Measurements from ENCODE around the gene FABP3.

Gene FABP3

GRCh38 chr1:31371121-31371959, 1.5 kb downstream of the FABP3 start:
- no peak for DNase-seq

DNA sequence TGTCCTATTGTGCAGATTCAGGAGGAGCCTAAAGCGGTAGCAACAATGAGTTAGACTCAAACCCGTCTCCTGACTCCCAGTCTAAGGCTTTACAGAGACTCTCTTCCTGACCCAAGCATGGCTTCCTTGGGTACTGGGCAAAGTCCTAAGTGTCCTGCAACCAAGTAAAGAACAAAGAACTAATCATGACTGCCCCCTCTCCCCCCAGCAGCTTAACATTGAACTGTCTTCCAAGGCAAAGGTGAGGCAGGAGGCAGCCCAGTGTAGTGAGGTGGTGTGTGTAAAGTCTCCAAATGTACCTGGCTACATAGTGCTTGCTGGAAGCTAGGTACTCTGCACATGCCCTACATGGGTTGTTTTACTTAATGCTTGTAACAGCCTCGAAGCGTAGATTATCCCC, 2.3 kb downstream of the FABP3 start:
- DNase-seq: no peak

DNA sequence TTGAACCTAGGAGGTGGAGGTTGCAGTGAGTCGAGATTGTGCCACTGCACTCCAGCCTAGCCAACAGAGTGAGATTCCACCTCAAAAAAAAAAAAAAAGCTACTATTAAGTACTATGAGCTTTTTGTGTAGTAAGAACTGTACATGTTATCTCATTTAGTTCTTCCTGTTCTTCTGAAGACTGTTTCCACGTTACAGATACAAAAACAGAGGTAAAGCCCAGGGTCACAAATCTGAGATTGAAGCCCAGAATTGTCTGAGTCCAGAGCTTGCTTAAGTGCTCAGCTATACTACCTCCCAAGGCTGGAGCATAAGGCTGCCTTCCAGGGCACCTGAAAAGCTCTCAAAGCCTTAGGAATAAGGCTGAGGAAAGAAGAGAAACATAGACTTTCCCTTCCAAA, 2.9 kb downstream of the FABP3 start:
- DNase-seq: no peak

DNA sequence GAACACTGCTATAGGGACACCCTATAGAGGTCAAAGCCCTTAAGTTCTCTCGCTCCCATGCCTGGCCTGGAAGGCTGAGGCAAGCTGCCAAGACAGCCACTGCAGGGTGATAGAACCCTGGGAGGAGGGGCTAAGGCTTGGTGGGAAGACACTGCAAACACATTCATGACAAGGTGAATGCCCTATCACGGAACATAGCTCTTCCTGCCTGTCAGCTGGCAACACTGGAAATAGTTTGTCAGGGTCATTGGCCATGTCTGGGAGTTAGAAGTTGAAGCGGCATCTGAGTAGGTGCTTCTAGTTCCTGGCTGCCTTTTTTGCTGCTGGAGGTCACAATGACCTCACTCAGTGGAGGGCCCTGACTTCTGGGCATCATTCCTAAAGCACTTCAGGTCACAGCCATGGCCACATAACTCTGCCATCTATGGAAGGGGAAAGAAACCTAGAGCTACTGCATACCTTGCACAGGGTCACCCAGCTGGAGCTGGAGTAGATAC, 4.2 kb downstream of the FABP3 start:
- no peak for DNase-seq

- DNase-seq: no peak
Measured at GRCh38 chr1:31366796-31367195, 6.1 kb downstream of the FABP3 start.

DNA sequence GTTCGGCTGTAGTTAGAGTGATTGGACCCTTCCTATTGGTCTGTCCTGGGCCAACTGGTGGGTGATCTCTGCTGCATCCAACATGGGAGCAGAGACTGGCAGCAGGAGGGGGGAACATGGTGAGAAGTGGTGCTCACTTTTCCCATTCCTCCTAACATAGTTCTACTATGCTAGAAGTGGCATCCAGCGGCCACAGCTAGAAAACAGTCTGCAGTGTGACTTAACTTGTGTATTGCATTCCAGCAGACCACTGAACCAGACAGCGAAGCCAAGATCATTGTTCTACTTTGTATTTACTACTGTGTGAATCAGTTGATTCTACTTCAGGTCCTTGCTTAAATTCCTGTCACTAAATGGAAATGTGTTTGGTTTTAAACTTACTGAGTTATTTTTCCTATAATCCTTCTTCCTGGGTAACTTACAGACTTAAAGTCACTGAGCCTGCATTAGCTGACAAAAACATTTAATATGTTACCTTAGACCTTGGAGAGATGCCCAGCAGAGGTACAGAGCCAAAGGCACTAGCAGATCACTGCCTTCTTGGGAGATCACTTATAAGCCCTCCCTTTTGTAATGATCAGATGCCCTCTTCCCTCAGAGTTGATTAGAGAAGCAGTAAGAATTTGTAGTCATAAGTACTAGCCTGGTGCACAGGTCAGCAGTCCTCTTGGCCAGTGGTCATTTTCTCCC, 8.2 kb downstream of the FABP3 start:
- no peak for DNase-seq

DNA sequence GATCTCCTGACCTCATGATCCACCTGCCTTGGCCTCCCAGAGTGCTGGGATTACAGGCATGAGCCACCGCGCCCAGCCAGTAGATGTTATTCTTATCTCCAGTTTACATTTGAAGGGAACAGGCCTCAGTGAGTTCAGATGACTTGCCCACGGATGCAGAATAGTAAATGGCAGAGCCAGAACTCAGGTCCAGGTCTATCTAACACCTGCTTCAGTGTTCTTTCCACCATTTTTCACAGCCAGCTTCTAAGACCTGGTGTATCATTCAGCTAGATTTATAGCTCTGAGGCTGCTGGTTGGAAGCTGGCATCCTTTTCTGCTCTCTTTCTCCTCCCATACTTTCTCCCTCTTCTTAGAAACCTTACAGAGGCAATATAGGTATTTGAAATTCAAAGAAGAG, 10.8 kb downstream of the FABP3 start:
- no peak for DNase-seq

DNA sequence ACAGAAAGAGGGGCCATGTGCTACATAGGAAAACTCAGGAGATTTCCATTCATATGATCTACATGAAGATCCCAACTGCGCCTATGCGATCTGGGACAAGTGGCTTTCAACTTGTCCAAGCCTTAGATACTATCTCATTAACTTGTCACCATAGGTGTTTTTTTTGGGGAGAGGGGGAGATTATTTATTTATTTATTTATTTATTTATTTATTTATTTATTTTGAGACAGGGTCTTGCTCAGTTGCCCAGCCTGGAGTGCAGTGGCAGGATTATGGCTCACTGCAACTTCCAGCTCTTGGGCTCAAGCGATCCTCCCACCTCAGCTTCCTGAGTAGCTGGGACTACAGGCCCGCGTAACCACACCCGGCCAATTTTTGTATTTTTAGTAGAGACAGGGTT, 11.3 kb downstream of the FABP3 start:
- DNase-seq: no peak

DNA sequence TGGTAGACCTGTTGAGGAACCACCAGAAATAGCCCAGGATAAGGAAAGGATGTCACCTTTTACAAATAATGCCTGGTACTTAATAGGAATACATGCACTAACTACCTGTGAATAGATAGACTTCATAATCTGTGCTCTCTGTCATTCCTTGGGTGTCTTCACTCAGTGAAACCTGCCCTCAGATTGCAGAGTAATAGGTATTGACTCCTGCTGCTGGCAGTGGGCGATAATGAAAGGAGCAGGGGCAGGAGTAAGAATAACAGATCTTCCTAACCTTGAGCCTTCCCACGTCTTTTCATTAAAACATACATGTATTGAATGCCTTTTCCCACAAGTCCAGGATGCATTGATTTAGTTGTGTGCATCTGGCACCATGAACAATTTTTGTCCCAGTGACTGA, 16.4 kb downstream of the FABP3 start:
- DNase-seq: no peak

- DNase-seq: no peak
Measured at GRCh38 chr1:31354283-31354682, 18.6 kb downstream of the FABP3 start.

GRCh38 chr1:31348449-31348848, 24.4 kb downstream of the FABP3 start:
- DNase-seq: no peak

GRCh38 chr1:31346785-31347184, 26.1 kb downstream of the FABP3 start:
- DNase-seq: no peak

GRCh38 chr1:31345635-31346034, 27.2 kb downstream of the FABP3 start:
- DNase-seq: no peak

- no peak for DNase-seq
Measured at GRCh38 chr1:31344503-31344902, 28.4 kb downstream of the FABP3 start.

DNA sequence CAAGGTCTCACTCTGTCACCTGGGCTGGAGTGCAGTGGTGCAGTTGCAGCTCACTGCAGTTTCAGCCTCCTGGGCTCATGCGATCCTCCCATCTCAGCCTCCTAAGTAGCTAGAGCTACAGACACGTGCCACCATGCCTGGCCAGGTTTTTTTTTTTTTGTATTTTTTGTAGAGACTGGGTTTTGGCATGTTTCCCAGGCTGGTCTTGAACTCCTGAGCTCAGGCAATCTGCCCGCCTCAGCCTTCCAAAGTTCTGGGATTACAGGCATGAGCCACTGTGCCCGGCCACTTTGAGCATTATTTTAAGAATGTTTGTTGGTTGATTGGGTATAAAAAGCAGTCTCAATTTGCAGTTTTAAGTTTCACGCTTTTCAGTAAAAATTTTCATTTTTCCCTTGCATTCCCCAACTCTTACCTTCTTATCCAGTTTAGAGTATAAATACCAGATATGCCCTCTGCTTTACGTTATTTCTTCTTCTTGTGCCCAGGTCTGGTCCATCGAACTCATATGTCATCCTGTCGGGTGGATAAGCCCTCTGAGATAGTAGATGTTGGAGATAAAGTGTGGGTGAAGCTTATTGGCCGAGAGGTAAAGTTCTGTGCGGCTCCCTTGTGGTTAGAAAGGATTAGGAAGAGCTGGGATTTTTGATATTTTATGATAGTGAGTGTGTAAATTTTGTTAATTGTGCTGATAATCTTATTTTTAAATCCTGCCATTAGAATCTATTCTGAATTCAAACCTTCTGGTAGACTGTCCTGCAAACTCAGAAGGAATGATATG, 36.0 kb downstream of the FABP3 start:
- DNase-seq: no peak

GRCh38 chr1:31335007-31335406, 37.9 kb downstream of the FABP3 start:
- no peak for DNase-seq

DNA sequence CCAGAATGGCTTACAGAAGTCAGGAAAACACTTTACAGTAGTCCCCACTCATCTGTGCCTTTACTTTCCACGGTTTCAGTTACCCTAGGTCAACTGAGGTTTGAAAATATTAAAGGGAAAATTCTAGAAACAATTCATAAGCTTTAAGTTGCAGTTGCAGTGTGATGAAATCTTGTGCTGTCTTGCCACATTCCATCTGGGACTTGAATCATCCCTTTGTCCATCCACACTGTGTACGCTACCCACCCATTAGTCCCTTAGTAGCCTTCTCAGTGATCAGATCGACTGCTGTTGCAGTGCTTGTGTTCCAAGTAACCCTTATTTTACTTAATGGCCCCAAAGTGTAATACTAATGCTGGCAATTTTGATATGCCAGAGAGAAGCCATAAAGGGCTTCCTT, 45.5 kb downstream of the FABP3 start:
- DNase-seq: no peak

- DNase-seq: no peak
Measured at GRCh38 chr1:31326461-31326860, 46.4 kb downstream of the FABP3 start.

DNA sequence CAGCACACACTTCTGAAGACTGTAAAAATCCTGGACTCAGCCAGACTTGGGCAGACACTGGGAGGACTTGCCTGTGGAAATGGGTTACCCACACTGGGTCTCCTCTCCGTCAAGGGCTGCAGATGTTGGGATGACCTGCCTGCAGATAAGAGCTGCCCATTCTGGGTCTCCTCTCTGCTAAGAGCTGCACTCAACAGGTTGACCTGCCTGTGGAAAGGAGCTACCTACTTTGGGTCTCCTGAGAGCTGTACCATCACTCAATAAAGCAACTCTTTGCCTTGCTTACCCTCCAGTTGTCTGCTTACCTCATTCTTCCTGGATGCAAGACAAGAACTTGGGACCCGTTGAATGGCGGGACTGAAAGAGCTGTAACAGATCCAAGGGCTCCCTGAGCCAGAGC, 47.9 kb downstream of the FABP3 start:
- no peak for DNase-seq

DNA sequence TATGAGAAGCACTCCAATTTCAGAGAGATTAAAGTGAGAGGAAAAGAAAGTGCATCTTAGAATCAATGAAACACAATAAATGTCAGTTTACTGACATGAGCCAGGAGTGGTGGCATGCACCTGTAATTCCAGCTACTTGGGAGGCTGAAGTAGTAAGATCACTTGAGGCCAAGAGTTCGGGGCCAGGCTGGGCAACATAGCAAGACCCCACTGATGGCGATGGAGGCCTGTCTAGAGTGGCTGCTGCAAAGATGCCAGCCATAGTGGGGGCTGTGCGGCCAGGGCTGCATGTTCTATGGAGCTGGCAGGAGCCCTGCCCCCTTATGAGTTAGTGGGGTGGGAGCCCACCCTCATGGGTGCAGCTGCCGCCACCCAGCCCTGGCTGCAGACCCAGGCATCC, 48.8 kb downstream of the FABP3 start:
- no peak for DNase-seq

DNA sequence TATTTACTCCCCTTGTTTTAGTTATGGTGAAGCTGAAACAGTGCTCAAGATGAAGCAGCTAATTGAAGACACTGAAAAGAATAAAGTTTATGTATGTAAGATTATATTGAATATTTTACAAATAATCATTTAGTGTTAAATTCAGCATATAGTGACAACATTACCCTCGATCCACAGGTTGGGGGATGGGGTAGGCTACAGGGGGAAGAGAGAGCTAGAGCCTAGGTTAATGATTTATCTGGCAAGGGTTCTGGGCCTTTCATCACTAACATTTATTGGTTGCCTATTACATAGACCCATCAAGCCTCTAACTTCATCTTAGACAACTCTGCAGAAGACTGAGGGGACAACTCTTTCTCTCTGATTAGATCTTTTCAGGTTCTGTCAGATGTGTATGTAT, 54.7 kb downstream of the FABP3 start:
- DNase-seq: no peak

- DNase-seq: no peak
Measured at GRCh38 chr1:31315902-31316301, 57.0 kb downstream of the FABP3 start.

All from NCI-H1048 (cell line).